ENCODE results near the gene DSG4.

- no peak for TF ChIP-seq CHD2 (IDR thresholded peaks at IDR 0.05; ENCODE audit: low read length, partially characterized antibody)
- no peak for TF ChIP-seq CTCF (IDR thresholded peaks at IDR 0.05)
- TF ChIP-seq MAX (IDR thresholded peaks at IDR 0.05): no peak
- TF ChIP-seq NPAS2 (CRISPR knock-in tag; IDR thresholded peaks at IDR 0.05; ENCODE audit: borderline replicate concordance): no peak
- TF ChIP-seq RCOR1 (IDR thresholded peaks at IDR 0.05; ENCODE audit: low read depth, low read length): no peak
- TF ChIP-seq NR3C1 (IDR thresholded peaks at IDR 0.05): no peak
- TF ChIP-seq FOXS1 (CRISPR knock-in tag; IDR thresholded peaks at IDR 0.05): no peak
- TF ChIP-seq JUN (IDR thresholded peaks at IDR 0.05): no peak
- TF ChIP-seq POLR2A (IDR thresholded peaks at IDR 0.05; ENCODE audit: low read length): no peak
- no peak for TF ChIP-seq USF2 (IDR thresholded peaks at IDR 0.05)
- TF ChIP-seq NFE2L2 (conservative IDR thresholded peaks at IDR 0.05; ENCODE audit: low read length): no peak
- no peak for TF ChIP-seq ELK1 (IDR thresholded peaks at IDR 0.05; ENCODE audit: low read depth, low read length)
- TF ChIP-seq HDAC2 (IDR thresholded peaks at IDR 0.05): no peak
- TF ChIP-seq REST (IDR thresholded peaks at IDR 0.05): no peak
These were observed 21.6 kb downstream of the DSG4 start for GRCh38 chr18:31398191-31398590.
